ENCODE data around the gene HDAC10.
"Not testable (repeated sequence)": the region's sequence is repeated elsewhere in the genome, so short reads cannot be mapped to it uniquely, and the experiment has no call there.

Gene HDAC10

DNA sequence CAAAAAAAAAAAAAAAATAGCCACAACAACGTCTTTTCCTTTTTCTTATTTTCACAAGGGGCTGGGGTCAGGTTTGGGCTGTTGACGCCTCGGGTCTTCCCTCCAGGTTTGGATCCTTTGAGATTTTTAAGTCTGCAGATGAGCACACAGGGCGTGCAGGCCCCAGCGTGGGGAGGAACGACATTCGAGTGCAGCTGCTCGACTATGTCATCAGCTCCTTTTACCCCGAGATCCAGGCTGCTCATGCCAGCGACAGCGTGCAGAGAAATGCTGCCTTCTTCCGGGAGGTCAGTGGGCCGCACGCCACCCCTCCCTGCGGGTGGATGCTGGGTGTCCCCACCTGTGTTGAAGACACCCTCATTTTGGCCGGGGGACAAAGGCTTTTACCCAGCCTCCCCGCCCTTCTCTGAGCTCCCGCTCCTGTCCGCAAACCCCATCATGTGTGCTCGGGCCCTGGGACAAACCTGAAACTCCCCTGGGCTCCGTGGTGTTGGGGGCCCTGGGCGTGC, 42.6 kb downstream of the HDAC10 start:
- peaks cover 28% of the 10 kb centered on the region for H3K36me3 ChIP-seq (replicated peaks)
- DNase-seq: no peak
- no peak overlapping the region for H3K4me3 ChIP-seq (ENCODE audit: low read depth, low read length)
- H3K27me3 ChIP-seq (replicated peaks): no peaks in the 10 kb centered on the region
- TF ChIP-seq CTCF (IDR thresholded peaks at IDR 0.05; ENCODE audit: low read depth, low read length, missing control alignments): no peak
- H3K27ac ChIP-seq: no peak overlapping the region
- in situ Hi-C loops (cut with HindIII; ENCODE audit: low pct_ligation_motif_present, low sequenced_read_pairs): no loop called here

DNA sequence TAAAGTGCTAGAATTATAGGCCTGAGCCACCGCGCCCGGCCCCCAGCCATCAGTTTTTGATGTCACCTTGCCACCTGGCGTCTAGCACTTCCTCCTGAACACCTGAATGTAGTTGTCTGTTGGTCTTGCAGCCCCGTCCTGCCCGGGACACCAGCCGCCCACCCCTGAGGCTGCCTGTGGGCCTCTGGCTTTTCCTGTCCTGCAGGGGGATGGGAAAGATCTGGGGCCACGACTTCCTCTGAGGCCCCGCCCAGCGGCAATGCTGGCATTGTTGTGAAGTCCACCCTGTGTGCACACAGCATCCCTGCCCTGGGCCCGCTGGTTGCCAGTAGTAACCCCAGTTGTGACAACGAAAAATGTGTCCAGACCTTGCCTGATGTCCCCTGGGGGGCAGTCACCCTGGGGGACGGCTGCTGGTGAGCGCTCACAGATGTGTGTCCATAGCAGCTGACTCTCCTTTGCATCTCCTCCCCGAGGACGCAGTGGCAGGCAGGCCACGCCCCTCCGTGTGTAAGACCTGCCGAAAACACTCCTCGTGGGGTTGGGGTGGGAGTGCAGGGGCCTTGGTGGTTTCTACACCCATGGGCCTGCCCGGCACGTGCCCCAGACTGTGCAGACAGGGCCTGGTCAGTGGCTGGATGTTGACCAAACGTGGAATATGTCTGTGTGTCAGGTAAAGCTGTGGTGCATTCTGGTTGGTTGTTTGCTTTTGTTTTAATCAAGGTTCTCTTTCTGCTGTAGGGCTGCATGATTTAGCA, 43.5 kb downstream of the HDAC10 start:
- Histone ChIP-seq H3K27ac (no peak overlapping the region), H3K4me3 (ENCODE audit: low read depth, low read length) (no peak overlapping the region), H3K27me3 (replicated peaks) (no peaks in the 10 kb centered on the region), H3K36me3 (replicated peaks) (peaks cover 25% of the 10 kb centered on the region)
- in situ Hi-C loops (cut with HindIII; ENCODE audit: low pct_ligation_motif_present, low sequenced_read_pairs): no loop called here
- no peak for DNase-seq
- TF ChIP-seq CTCF (IDR thresholded peaks at IDR 0.05; ENCODE audit: low read depth, low read length, missing control alignments): no peak

DNA sequence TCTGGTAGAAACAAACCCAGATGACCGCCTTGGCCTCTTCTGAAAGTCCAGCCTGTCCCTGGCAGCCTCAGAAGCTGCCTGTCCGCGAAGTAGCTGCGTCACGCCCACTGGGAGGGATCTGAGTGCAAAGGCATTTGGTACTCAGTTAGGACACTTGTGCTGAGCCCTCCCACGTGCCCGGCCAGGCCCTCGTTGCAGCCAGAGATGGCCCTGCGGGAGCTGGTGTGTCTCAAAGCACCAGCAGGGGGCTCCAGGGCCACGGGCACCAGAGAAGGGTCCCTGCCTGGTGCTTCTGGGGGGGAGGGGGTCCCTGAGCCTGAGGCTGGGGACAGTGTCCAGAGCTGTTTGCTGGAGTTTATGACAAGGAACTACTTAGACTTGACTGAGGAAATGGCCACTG, 44.5 kb downstream of the HDAC10 start:
- peak; percentile 28 for DNase-seq
- peak; percentile 72 for TF ChIP-seq CTCF (IDR thresholded peaks at IDR 0.05; ENCODE audit: low read depth, low read length, missing control alignments)
- in situ Hi-C loops (cut with HindIII; ENCODE audit: low pct_ligation_motif_present, low sequenced_read_pairs): no loop called here
- Histone ChIP-seq H3K27me3 (replicated peaks) (no peaks in the 10 kb centered on the region), H3K4me3 (ENCODE audit: low read depth, low read length) (no peak overlapping the region), H3K36me3 (replicated peaks) (peaks cover 25% of the 10 kb centered on the region), H3K27ac (no peak overlapping the region)

- in situ Hi-C loops (cut with HindIII; ENCODE audit: low pct_ligation_motif_present, low sequenced_read_pairs): no loop called here
- H3K36me3 ChIP-seq (replicated peaks): peaks cover 21% of the 10 kb centered on the region
- H3K27ac ChIP-seq: no peak overlapping the region
- TF ChIP-seq CTCF (IDR thresholded peaks at IDR 0.05; ENCODE audit: low read depth, low read length, missing control alignments): no peak
- DNase-seq: no peak
- no peaks in the 10 kb centered on the region for H3K27me3 ChIP-seq (replicated peaks)
- no peak overlapping the region for H3K4me3 ChIP-seq (ENCODE audit: low read depth, low read length)
These were observed 45.1 kb downstream of the HDAC10 start for GRCh38 chr22:50205781-50206569.

GRCh38 chr22:50204998-50205397, 46.1 kb downstream of the HDAC10 start:
- H3K4me3 ChIP-seq (ENCODE audit: low read depth, low read length); H3K27ac ChIP-seq; H3K27me3 ChIP-seq (replicated peaks); in situ Hi-C loops (cut with HindIII; ENCODE audit: low pct_ligation_motif_present, low sequenced_read_pairs); DNase-seq: not testable (repeated sequence)
- H3K36me3 ChIP-seq (replicated peaks): peaks cover 15% of the 10 kb centered on the region

DNA sequence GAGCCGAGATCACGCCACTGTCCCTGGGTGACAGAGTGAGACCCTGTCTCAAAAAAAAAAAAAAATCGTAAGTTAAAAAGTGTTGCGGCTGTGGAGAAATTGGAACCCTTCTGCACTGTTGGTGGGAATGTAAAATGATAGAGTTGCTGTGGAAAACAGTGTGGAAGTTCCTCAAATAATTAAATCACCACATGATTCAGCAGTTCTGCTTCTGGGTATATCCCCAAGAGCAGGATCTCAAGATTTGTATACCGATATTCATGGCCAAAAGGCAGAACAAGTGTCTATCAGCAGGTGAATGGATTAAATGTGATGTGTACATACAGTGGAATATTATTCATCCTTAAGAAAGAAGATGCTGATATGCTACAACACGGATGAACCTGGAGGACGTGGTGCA, 46.5 kb downstream of the HDAC10 start:
- Histone ChIP-seq H3K27ac (no peak overlapping the region), H3K36me3 (replicated peaks) (peaks cover 15% of the 10 kb centered on the region)
- in situ Hi-C loops (cut with HindIII; ENCODE audit: low pct_ligation_motif_present, low sequenced_read_pairs): no loop called here

More for the DNA sequence above, 46.5 kb downstream of the HDAC10 start:
- H3K4me3 ChIP-seq (ENCODE audit: low read depth, low read length): no peak overlapping the region
- no peak for TF ChIP-seq CTCF (IDR thresholded peaks at IDR 0.05; ENCODE audit: low read depth, low read length, missing control alignments)
- H3K27me3 ChIP-seq (replicated peaks): no peaks in the 10 kb centered on the region
- no peak for DNase-seq
